Measurements from ENCODE around the gene RSRC1.

RSRC1 gene

GRCh38 chr3:158095111-158095813, 14.6 kb upstream of the RSRC1 start:
- TF ChIP-seq JUND (IDR thresholded peaks at IDR 0.05; ENCODE audit: low read depth), result no peak
- in situ Hi-C loops (cut with HindIII; ENCODE audit: low pct_unique_long_range_greater_than_20kb, low sequenced_read_pairs), result no loop called here

GRCh38 chr3:158095814-158096704, 13.8 kb upstream of the RSRC1 start:
- no peak for TF ChIP-seq JUND (IDR thresholded peaks at IDR 0.05; ENCODE audit: low read depth)
- in situ Hi-C loops (cut with HindIII; ENCODE audit: low pct_unique_long_range_greater_than_20kb, low sequenced_read_pairs), result no loop called here
- DNase-seq (ENCODE audit: low read depth in 1 of 2, low spot score in 1 of 2), result no peak

More at GRCh38 chr3:158095111-158095813, 14.6 kb upstream of the RSRC1 start:
- DNase-seq (ENCODE audit: low read depth in 1 of 2, low spot score in 1 of 2), result no peak

DNA sequence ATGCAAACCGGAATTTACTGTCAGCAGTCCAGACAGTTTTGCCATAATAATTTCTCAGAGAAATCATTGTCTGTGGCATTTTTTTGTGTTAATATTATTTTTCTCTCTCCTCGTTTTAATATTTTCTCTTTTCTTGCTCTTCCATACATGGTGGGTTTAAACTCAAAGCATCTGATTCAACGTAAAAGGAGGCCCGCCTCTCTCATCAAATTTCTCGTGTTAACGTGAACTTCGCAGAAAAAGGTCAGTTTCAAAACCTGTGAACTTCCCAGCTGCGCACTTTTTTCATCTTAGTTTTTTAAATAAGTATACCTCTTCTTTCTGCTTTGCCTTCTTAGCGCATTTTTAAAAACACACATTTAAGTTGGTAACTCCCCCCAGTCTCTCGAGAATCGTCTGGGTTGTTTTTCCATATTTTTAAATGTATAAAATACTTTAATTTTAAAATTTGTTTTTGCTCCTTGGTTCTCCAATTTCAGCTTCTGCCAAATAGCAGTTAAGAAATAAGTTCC, 12.8 kb upstream of the RSRC1 start:
- TF ChIP-seq JUND (IDR thresholded peaks at IDR 0.05; ENCODE audit: low read depth), result no peak
- no peak for DNase-seq (ENCODE audit: low read depth in 1 of 2, low spot score in 1 of 2)
- in situ Hi-C loops (cut with HindIII; ENCODE audit: low pct_unique_long_range_greater_than_20kb, low sequenced_read_pairs), result no loop called here

DNA sequence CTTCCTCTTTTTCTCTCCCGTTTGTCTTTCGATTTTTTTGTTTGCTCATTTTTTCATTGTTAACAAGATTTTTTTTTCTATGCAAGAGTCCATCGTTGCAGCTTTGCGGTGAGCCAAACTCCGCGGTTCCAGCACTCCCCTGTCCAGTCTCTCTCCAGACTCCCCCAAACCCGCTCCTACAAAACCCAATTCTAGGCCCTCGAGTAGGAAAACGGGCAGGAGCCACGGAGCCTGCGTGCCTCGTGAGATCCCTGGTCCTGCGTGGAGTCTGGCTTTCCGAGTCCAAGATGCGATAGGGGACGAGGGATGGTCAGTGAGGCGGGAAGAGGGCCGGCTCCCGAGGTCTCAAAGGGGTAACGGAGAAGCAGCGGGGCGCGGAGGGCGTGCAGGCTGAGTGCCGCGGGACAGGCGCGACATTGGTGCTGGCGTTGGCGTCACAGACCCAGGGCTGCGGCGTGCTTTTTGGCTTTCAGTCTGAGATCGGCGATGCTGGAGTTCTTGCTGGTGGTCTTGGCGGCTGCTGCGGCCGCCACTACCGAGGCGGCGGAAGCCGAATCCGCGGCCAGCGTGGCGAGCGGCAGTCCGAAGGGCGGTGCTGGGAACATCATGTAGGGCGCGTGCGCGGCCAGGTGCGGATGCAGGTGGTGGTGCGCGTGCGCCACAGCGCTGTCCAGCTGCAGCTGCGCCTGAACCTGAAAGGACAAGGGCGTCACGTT, 12.1 kb upstream of the RSRC1 start:
- in situ Hi-C loops (cut with HindIII; ENCODE audit: low pct_unique_long_range_greater_than_20kb, low sequenced_read_pairs), result no loop called here
- TF ChIP-seq JUND (IDR thresholded peaks at IDR 0.05; ENCODE audit: low read depth), result no peak
- DNase-seq (ENCODE audit: low read depth in 1 of 2, low spot score in 1 of 2), result peak; percentile 95 to 100

- TF ChIP-seq JUND (IDR thresholded peaks at IDR 0.05; ENCODE audit: low read depth), result no peak
- no peak for DNase-seq (ENCODE audit: low read depth in 1 of 2, low spot score in 1 of 2)
- in situ Hi-C loops (cut with HindIII; ENCODE audit: low pct_unique_long_range_greater_than_20kb, low sequenced_read_pairs), result no loop called here
These were observed 11.6 kb upstream of the RSRC1 start for GRCh38 chr3:158098309-158098639.

- in situ Hi-C loops (cut with HindIII; ENCODE audit: low pct_unique_long_range_greater_than_20kb, low sequenced_read_pairs), result no loop called here
- no peak for TF ChIP-seq JUND (IDR thresholded peaks at IDR 0.05; ENCODE audit: low read depth)
- no peak for DNase-seq (ENCODE audit: low read depth in 1 of 2, low spot score in 1 of 2)
These were observed 11.0 kb upstream of the RSRC1 start for GRCh38 chr3:158098834-158099424.

DNA sequence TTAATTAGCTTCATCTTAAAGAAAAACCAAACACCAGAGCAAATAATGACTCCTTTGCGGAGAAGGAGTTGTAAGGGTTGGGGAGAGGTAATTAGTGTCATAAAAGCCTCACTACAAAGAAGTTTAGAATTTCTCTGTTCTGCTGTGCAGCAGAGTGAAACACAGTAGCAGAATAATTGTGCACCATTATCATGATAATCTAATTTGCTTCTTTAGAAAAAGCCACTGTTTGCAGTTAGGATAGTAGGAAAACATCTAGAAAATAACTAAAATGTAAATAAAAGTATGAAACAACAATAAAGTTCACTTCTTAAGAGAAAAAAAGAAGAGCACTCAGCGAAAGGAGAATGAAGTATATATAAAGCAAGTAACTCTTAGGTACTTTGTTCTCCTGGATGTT, 9.2 kb upstream of the RSRC1 start:
- no peak for TF ChIP-seq JUND (IDR thresholded peaks at IDR 0.05; ENCODE audit: low read depth)
- in situ Hi-C loops (cut with HindIII; ENCODE audit: low pct_unique_long_range_greater_than_20kb, low sequenced_read_pairs), result no loop called here
- no peak for DNase-seq (ENCODE audit: low read depth in 1 of 2, low spot score in 1 of 2)

GRCh38 chr3:158101335-158102241, 8.3 kb upstream of the RSRC1 start:
- TF ChIP-seq JUND (IDR thresholded peaks at IDR 0.05; ENCODE audit: low read depth), result no peak
- in situ Hi-C loops (cut with HindIII; ENCODE audit: low pct_unique_long_range_greater_than_20kb, low sequenced_read_pairs), result no loop called here
- DNase-seq (ENCODE audit: low read depth in 1 of 2, low spot score in 1 of 2), result no peak

- no peak for TF ChIP-seq JUND (IDR thresholded peaks at IDR 0.05; ENCODE audit: low read depth)
- no peak for DNase-seq (ENCODE audit: low read depth in 1 of 2, low spot score in 1 of 2)
- in situ Hi-C loops (cut with HindIII; ENCODE audit: low pct_unique_long_range_greater_than_20kb, low sequenced_read_pairs), result no loop called here
These were observed 7.4 kb upstream of the RSRC1 start for GRCh38 chr3:158102242-158103080.

DNA sequence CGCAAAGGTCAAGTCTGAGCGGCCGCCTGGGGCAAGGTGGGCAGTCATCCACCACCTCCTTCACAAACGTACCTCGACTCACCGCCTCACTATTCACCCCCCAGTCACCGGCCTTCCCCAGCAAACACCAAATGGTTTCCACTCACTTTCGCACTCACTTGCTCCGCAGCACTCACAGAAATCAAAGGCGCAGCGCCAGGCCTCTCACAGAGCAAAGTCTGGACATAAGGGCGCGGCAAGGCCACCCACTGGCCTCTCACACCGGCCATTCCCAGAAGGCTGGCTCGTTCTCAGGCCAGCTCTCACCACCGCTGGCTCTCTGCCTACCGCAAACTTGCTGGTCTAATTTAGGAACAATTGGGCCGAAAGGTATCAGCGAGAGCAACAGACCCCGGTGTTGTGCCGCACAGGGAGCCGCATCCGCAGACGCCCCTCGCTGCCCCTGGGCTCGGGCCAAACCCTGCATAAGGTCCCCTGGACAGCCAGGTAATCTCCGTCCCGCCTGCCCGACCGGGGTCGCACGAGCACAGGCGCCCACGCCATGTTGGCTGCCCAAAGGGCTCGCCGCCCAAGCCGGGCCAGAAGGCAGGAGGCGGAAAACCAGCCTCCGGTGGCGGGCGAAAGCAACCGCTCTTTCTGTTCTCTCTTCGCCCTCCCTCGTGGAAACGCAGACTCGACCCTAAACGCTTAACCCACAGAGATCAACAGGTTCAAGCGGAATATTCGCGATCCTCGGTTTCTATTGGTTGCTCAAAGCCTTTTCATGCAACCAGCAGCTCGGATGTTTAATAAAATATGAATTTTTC, 6.6 kb upstream of the RSRC1 start:
- no peak for DNase-seq (ENCODE audit: low read depth in 1 of 2, low spot score in 1 of 2)
- in situ Hi-C loops (cut with HindIII; ENCODE audit: low pct_unique_long_range_greater_than_20kb, low sequenced_read_pairs), result no loop called here
- TF ChIP-seq JUND (IDR thresholded peaks at IDR 0.05; ENCODE audit: low read depth), result no peak
